ENCODE measurements around the gene RAD51D. TPM values are rescaled to one million over a fixed set of nuclear protein-coding genes. Genes with fewer than 3 reads are reported as not detected.
"Not testable (repeated sequence)": the region's sequence is repeated elsewhere in the genome, so short reads cannot be mapped to it uniquely, and the experiment has no call there.

RAD51D gene
- total RNA-seq, 1 donor from 2014 or later, result 13.2 TPM

GRCh38 chr17:35116845-35117244, 2.8 kb downstream of the RAD51D start:
- H3K4me3 ChIP-seq, result no peak overlapping the region
- no peaks in the 10 kb centered on the region for H3K27me3 ChIP-seq (ENCODE audit: low read depth)
- TF ChIP-seq CTCF (IDR thresholded peaks at IDR 0.05), result no peak
- peaks cover 20% of the 10 kb centered on the region for H3K4me1 ChIP-seq
- H3K36me3 ChIP-seq, result no peaks in the 10 kb centered on the region
- H3K27ac ChIP-seq, result no peak overlapping the region
- intact Hi-C loops (cut with DNase I), result no loop called here
- DNase-seq, result no peak
- no peaks in the 10 kb centered on the region for H3K9me3 ChIP-seq
- no peak for ATAC-seq

- H3K4me3 ChIP-seq; H3K4me1 ChIP-seq; DNase-seq; H3K36me3 ChIP-seq; H3K27me3 ChIP-seq (ENCODE audit: low read depth); intact Hi-C loops (cut with DNase I); H3K9me3 ChIP-seq; ATAC-seq; H3K27ac ChIP-seq: not testable (repeated sequence)
Measured at GRCh38 chr17:35110791-35111190, 8.9 kb downstream of the RAD51D start.

- Histone ChIP-seq H3K4me3 (no peak overlapping the region), H3K27me3 (ENCODE audit: low read depth) (no peaks in the 10 kb centered on the region), H3K27ac (no peak overlapping the region), H3K9me3 (no peaks in the 10 kb centered on the region), H3K36me3 (peaks cover 57% of the 10 kb centered on the region), H3K4me1 (no peaks in the 10 kb centered on the region)
- intact Hi-C loops (cut with DNase I), result no loop called here
- ATAC-seq (no peak), DNase-seq (no peak)
- TF ChIP-seq CTCF (IDR thresholded peaks at IDR 0.05), result no peak
Measured at GRCh38 chr17:35104844-35105450, 14.7 kb downstream of the RAD51D start.

GRCh38 chr17:35103271-35103670, 16.4 kb downstream of the RAD51D start:
- Histone ChIP-seq H3K4me3 (no peak overlapping the region), H3K27me3 (ENCODE audit: low read depth) (no peaks in the 10 kb centered on the region), H3K9me3 (no peaks in the 10 kb centered on the region), H3K36me3 (peaks cover 68% of the 10 kb centered on the region), H3K27ac (no peak overlapping the region), H3K4me1 (no peaks in the 10 kb centered on the region)
- ATAC-seq (no peak), DNase-seq (no peak)
- intact Hi-C loops (cut with DNase I), result no loop called here
- TF ChIP-seq CTCF (IDR thresholded peaks at IDR 0.05), result no peak

- intact Hi-C loops (cut with DNase I), result no loop called here
- Histone ChIP-seq H3K27me3 (ENCODE audit: low read depth) (no peaks in the 10 kb centered on the region), H3K27ac (no peak overlapping the region), H3K4me1 (no peaks in the 10 kb centered on the region), H3K36me3 (peaks cover 68% of the 10 kb centered on the region), H3K4me3 (no peak overlapping the region), H3K9me3 (no peaks in the 10 kb centered on the region)
- DNase-seq (no peak), ATAC-seq (no peak)
- TF ChIP-seq CTCF (IDR thresholded peaks at IDR 0.05), result no peak
Measured at GRCh38 chr17:35101725-35102124, 17.9 kb downstream of the RAD51D start.

GRCh38 chr17:35101036-35101435, 18.6 kb downstream of the RAD51D start:
- DNase-seq, result no peak
- intact Hi-C loops (cut with DNase I), result no loop called here
- no peak for TF ChIP-seq CTCF (IDR thresholded peaks at IDR 0.05)
- Histone ChIP-seq H3K27ac (no peak overlapping the region), H3K9me3 (no peaks in the 10 kb centered on the region), H3K36me3 (peaks cover 65% of the 10 kb centered on the region), H3K27me3 (ENCODE audit: low read depth) (no peaks in the 10 kb centered on the region), H3K4me1 (no peaks in the 10 kb centered on the region), H3K4me3 (no peak overlapping the region)
- no peak for ATAC-seq

Data from lower lobe of right lung (tissue), 2 donors.